GM23338 (cell line): Measurements from ENCODE around the gene DUSP7. TPM values are rescaled to one million over a fixed set of nuclear protein-coding genes. Genes with fewer than 3 reads are reported as not detected.

Source experiments
- ATAC-seq: fragments of 200-7000 bp; cut with Tn5 transposase; 3 replicates; pipeline ENCODE4 v1.9.1; 2020
- DNase-seq: peaks from one replicate; pipeline ENCODE4 v3.0.0-alpha.2; 2015; ENCODE audit warnings: low spot score
- H2AFZ ChIP-seq: fragments of 200-600 bp; sonication (generic); 2 replicates; pipeline ENCODE4 v1.8.0; 2016; ENCODE audit warnings: antibody characterized with exemption, mild to moderate bottlenecking, moderate library complexity
- H3F3A ChIP-seq: fragments of 200-600 bp; sonication (generic); replicated peaks from 2 replicates; pipeline ENCODE4 v1.8.0; 2017; ENCODE audit warnings: antibody characterized with exemption, mixed run types, low read depth
- H3K27ac ChIP-seq: fragments of 200-600 bp; sonication (generic); 2 replicates; pipeline ENCODE4 v1.6.1; 2016; ENCODE audit warnings: low read depth
- H3K27me3 ChIP-seq: fragments of 200-600 bp; sonication (generic); 2 replicates; pipeline ENCODE4 v1.8.0; 2016; ENCODE audit warnings: mild to moderate bottlenecking, mixed run types, moderate library complexity; ENCODE audit not compliant: insufficient read depth
- H3K36me3 ChIP-seq: fragments of 200-600 bp; sonication (generic); 2 replicates; pipeline ENCODE4 v1.8.0; 2016; ENCODE audit warnings: mild to moderate bottlenecking; ENCODE audit not compliant: insufficient read depth
- H3K4me1 ChIP-seq: fragments of 200-600 bp; sonication (generic); 2 replicates; pipeline ENCODE4 v1.8.0; 2016; ENCODE audit warnings: mild to moderate bottlenecking, moderate library complexity; ENCODE audit not compliant: insufficient read depth
- H3K4me2 ChIP-seq: fragments of 200-600 bp; sonication (generic); 2 replicates; pipeline ENCODE4 v1.7.1; 2017; ENCODE audit warnings: mixed run types
- H3K4me3 ChIP-seq: fragments of 200-600 bp; sonication (generic); 2 replicates; pipeline ENCODE4 v1.6.1; 2016; ENCODE audit warnings: mixed run types
- H3K79me2 ChIP-seq: fragments of 200-600 bp; sonication (generic); replicated peaks from 2 replicates; pipeline ENCODE4 v1.8.0; 2017; ENCODE audit warnings: mild to moderate bottlenecking; ENCODE audit not compliant: insufficient read depth
- H3K9me2 ChIP-seq: fragments of 200-600 bp; sonication (generic); 2 replicates; pipeline ENCODE4 v1.8.0; 2017; ENCODE audit not compliant: insufficient read depth
- H4K20me1 ChIP-seq: fragments of 200-600 bp; sonication (generic); replicated peaks from 2 replicates; pipeline ENCODE4 v1.8.0; 2017; ENCODE audit warnings: mild to moderate bottlenecking; ENCODE audit not compliant: insufficient read depth
- H3K27ac Mint-ChIP-seq: 2 replicates; pipeline ENCODE4 v1.8.0; 2020; ENCODE audit warnings: inconsistent platforms, mild to moderate bottlenecking, moderate library complexity, mixed read lengths
- H3K27me3 Mint-ChIP-seq: 3 replicates; pipeline ENCODE4 v1.8.0; 2022; ENCODE audit warnings: low read depth, mild to moderate bottlenecking, moderate library complexity, mixed read lengths, inconsistent platforms; ENCODE audit not compliant: insufficient read depth, poor library complexity
- H3K36me3 Mint-ChIP-seq: 3 replicates; pipeline ENCODE4 v1.8.0; 2021; ENCODE audit warnings: low read depth, mild to moderate bottlenecking, inconsistent platforms, moderate library complexity, mixed read lengths
- H3K4me1 Mint-ChIP-seq: 3 replicates; pipeline ENCODE4 v1.8.0; 2020; ENCODE audit warnings: mild to moderate bottlenecking, inconsistent platforms, mixed read lengths
- H3K4me3 Mint-ChIP-seq: 3 replicates; pipeline ENCODE4 v1.8.0; 2021; ENCODE audit warnings: moderate library complexity, mild to moderate bottlenecking, inconsistent platforms, mixed read lengths
- H3K9me3 Mint-ChIP-seq: 3 replicates; pipeline ENCODE4 v1.8.0; 2020; ENCODE audit warnings: moderate library complexity, mild to moderate bottlenecking, inconsistent platforms, mixed read lengths
- CREB1 ChIP-seq: fragments of 250-450 bp; sonication (Bioruptor Pico); IDR thresholded peaks from 2 replicates; pipeline ENCODE4 v1.5.0; 2020; ENCODE audit warnings: low read depth, mild to moderate bottlenecking, moderate library complexity
- ETS1 ChIP-seq: IDR thresholded peaks from 2 replicates; pipeline ENCODE4 v1.6.1; 2016; ENCODE audit warnings: antibody characterized with exemption
- EZH2 ChIP-seq: fragments of 200-600 bp; sonication (generic); IDR thresholded peaks from one replicate; pipeline ENCODE4 v1.8.0; 2017; ENCODE audit warnings: antibody characterized with exemption, mild to moderate bottlenecking, low read depth; ENCODE audit not compliant: unreplicated experiment
- EZH2phosphoT487 ChIP-seq: fragments of 200-600 bp; sonication (generic); IDR thresholded peaks from one replicate; pipeline ENCODE4 v1.8.1; 2018; ENCODE audit warnings: antibody characterized with exemption; ENCODE audit not compliant: unreplicated experiment
- JUNB ChIP-seq: IDR thresholded peaks from one replicate; pipeline ENCODE4 v1.6.1; 2016; ENCODE audit warnings: antibody characterized with exemption; ENCODE audit not compliant: unreplicated experiment
- NANOG ChIP-seq: IDR thresholded peaks from 2 replicates; pipeline ENCODE4 v1.6.1; 2016; ENCODE audit warnings: antibody characterized with exemption, borderline replicate concordance
- ZNF114 ChIP-seq: fragments of 250-450 bp; sonication (Bioruptor Pico); IDR thresholded peaks from 2 replicates; pipeline ENCODE4 v1.5.0; 2020; ENCODE audit warnings: mild to moderate bottlenecking, moderate library complexity
- ZNF331 ChIP-seq: fragments of 250-450 bp; sonication (Bioruptor Pico); IDR thresholded peaks from 2 replicates; pipeline ENCODE4 v1.5.0; 2020; ENCODE audit warnings: low read depth, mild to moderate bottlenecking, moderate library complexity
- polyA plus RNA-seq: library from polyadenylated mRNA; unstranded; fragments of >200 nt; fragmentation: Nextera tagmentation; extraction: Ambion mirVana; gene quantifications from 2 replicates; pipeline ENCODE4 v1.2.1, GENCODE V29; 2016
- total RNA-seq: library from RNA; depleted of rRNA; stranded (reverse); fragments of >200 nt; shearing (Covaris generic); gene quantifications from 2 replicates; pipeline ENCODE4 v1.2.3, GENCODE V29; 2014
- TF ChIP-seq, protein P1 (sequence below), 2 experiments: fragments of 200-600 bp in 1 of 2; sonication (generic) in 1 of 2; conservative IDR thresholded peaks; 2 replicates each; pipeline versions ENCODE4 v1.5.1 to v1.6.1; 2016 to 2017; ENCODE audit warnings: antibody characterized with exemption in 2 of 2, low read depth in 2 of 2, mild to moderate bottlenecking in 2 of 2, moderate library complexity in 1 of 2
- TF ChIP-seq, protein P2 (sequence below): fragments of 250-450 bp; sonication (Bioruptor Pico); IDR thresholded peaks from 2 replicates; pipeline ENCODE4 v1.5.0; 2020; ENCODE audit warnings: mild to moderate bottlenecking, moderate library complexity

DUSP7 gene
- total and polyA plus RNA-seq, 2 experiments from 2014 or later, result 5.6 to 14.7 TPM

GRCh38 chr3:52068730-52069129, 12.4 kb upstream of the DUSP7 start (continued):
- TF ChIP-seq ETS1 (no peak), JUNB (no peak), EZH2 (no peak), ZNF331 (no peak)
- TF ChIP-seq, protein P1, sequence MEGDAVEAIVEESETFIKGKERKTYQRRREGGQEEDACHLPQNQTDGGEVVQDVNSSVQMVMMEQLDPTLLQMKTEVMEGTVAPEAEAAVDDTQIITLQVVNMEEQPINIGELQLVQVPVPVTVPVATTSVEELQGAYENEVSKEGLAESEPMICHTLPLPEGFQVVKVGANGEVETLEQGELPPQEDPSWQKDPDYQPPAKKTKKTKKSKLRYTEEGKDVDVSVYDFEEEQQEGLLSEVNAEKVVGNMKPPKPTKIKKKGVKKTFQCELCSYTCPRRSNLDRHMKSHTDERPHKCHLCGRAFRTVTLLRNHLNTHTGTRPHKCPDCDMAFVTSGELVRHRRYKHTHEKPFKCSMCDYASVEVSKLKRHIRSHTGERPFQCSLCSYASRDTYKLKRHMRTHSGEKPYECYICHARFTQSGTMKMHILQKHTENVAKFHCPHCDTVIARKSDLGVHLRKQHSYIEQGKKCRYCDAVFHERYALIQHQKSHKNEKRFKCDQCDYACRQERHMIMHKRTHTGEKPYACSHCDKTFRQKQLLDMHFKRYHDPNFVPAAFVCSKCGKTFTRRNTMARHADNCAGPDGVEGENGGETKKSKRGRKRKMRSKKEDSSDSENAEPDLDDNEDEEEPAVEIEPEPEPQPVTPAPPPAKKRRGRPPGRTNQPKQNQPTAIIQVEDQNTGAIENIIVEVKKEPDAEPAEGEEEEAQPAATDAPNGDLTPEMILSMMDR (conservative IDR thresholded peaks at IDR 0.05; ENCODE audit: low read depth in 2 of 2), result no peak

DNA sequence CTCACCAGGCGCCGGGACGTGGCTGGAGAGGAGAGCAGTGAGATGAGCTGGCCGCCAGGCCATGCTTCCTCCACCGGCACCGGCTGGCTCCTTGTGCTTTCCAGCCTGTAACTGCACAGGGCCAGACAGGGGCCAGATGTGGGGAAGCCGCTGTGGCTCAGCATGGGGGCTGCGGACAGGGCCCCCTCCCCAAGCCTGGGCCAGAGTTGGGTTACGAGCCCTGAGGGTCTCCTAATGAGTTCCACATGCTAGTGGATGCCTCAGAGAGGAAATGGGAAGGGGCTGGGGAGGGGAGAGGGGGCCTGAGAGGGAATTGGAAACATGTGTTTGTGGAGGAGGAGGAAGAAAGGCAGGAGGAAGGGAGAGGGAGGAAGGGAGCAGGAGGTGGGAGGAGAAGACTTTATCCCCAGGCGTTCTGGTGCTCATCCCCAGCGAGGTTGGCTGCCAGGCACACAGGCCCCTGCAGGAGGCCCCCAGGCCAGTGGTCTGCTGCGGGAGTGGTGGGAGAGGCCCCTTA, 11.7 kb upstream of the DUSP7 start:
- H3K36me3 Mint-ChIP-seq, result no peaks in the 10 kb centered on the region
- H3F3A ChIP-seq, result no peaks in the 10 kb centered on the region
- H3K4me3 Mint-ChIP-seq, result no peak overlapping the region
- peaks cover 14% of the 10 kb centered on the region for H3K27me3 Mint-ChIP-seq
- H3K27ac Mint-ChIP-seq, result no peak overlapping the region
- no peak overlapping the region for H3K4me2 ChIP-seq
- H3K9me3 Mint-ChIP-seq, result no peaks in the 10 kb centered on the region
- no peak overlapping the region for H3K4me3 ChIP-seq
- no peak overlapping the region for H3K27ac ChIP-seq
- H3K79me2 ChIP-seq, result no peaks in the 10 kb centered on the region
- no peaks in the 10 kb centered on the region for H3K4me1 ChIP-seq
- H4K20me1 ChIP-seq, result no peaks in the 10 kb centered on the region
- no peak overlapping the region for H2AFZ ChIP-seq
- no peak for TF ChIP-seq ETS1
- no peaks in the 10 kb centered on the region for H3K36me3 ChIP-seq
- ATAC-seq (no peak), DNase-seq (no peak)
- no peaks in the 10 kb centered on the region for H3K9me2 ChIP-seq
- no peaks in the 10 kb centered on the region for H3K27me3 ChIP-seq
- no peaks in the 10 kb centered on the region for H3K4me1 Mint-ChIP-seq

- Histone ChIP-seq H3K4me2 (no peak overlapping the region), H3K36me3 (no peaks in the 10 kb centered on the region), H3K9me2 (no peaks in the 10 kb centered on the region), H3K4me1 (no peaks in the 10 kb centered on the region), H3K27me3 (no peaks in the 10 kb centered on the region), H3K79me2 (no peaks in the 10 kb centered on the region), H3K27ac (no peak overlapping the region), H3F3A (no peaks in the 10 kb centered on the region), H3K4me3 (no peak overlapping the region), H4K20me1 (no peaks in the 10 kb centered on the region), H2AFZ (no peak overlapping the region)
- no peak for ATAC-seq
- Mint-ChIP-seq H3K4me3 (no peak overlapping the region), H3K4me1 (no peaks in the 10 kb centered on the region), H3K9me3 (no peaks in the 10 kb centered on the region), H3K27ac (no peak overlapping the region), H3K36me3 (no peaks in the 10 kb centered on the region), H3K27me3 (peaks cover 15% of the 10 kb centered on the region)
- no peak for DNase-seq
- no peak for TF ChIP-seq ZNF114 (CRISPR knock-in tag)
- TF ChIP-seq JUNB, result no peak
- TF ChIP-seq ZNF331, result no peak
- TF ChIP-seq, protein P2, sequence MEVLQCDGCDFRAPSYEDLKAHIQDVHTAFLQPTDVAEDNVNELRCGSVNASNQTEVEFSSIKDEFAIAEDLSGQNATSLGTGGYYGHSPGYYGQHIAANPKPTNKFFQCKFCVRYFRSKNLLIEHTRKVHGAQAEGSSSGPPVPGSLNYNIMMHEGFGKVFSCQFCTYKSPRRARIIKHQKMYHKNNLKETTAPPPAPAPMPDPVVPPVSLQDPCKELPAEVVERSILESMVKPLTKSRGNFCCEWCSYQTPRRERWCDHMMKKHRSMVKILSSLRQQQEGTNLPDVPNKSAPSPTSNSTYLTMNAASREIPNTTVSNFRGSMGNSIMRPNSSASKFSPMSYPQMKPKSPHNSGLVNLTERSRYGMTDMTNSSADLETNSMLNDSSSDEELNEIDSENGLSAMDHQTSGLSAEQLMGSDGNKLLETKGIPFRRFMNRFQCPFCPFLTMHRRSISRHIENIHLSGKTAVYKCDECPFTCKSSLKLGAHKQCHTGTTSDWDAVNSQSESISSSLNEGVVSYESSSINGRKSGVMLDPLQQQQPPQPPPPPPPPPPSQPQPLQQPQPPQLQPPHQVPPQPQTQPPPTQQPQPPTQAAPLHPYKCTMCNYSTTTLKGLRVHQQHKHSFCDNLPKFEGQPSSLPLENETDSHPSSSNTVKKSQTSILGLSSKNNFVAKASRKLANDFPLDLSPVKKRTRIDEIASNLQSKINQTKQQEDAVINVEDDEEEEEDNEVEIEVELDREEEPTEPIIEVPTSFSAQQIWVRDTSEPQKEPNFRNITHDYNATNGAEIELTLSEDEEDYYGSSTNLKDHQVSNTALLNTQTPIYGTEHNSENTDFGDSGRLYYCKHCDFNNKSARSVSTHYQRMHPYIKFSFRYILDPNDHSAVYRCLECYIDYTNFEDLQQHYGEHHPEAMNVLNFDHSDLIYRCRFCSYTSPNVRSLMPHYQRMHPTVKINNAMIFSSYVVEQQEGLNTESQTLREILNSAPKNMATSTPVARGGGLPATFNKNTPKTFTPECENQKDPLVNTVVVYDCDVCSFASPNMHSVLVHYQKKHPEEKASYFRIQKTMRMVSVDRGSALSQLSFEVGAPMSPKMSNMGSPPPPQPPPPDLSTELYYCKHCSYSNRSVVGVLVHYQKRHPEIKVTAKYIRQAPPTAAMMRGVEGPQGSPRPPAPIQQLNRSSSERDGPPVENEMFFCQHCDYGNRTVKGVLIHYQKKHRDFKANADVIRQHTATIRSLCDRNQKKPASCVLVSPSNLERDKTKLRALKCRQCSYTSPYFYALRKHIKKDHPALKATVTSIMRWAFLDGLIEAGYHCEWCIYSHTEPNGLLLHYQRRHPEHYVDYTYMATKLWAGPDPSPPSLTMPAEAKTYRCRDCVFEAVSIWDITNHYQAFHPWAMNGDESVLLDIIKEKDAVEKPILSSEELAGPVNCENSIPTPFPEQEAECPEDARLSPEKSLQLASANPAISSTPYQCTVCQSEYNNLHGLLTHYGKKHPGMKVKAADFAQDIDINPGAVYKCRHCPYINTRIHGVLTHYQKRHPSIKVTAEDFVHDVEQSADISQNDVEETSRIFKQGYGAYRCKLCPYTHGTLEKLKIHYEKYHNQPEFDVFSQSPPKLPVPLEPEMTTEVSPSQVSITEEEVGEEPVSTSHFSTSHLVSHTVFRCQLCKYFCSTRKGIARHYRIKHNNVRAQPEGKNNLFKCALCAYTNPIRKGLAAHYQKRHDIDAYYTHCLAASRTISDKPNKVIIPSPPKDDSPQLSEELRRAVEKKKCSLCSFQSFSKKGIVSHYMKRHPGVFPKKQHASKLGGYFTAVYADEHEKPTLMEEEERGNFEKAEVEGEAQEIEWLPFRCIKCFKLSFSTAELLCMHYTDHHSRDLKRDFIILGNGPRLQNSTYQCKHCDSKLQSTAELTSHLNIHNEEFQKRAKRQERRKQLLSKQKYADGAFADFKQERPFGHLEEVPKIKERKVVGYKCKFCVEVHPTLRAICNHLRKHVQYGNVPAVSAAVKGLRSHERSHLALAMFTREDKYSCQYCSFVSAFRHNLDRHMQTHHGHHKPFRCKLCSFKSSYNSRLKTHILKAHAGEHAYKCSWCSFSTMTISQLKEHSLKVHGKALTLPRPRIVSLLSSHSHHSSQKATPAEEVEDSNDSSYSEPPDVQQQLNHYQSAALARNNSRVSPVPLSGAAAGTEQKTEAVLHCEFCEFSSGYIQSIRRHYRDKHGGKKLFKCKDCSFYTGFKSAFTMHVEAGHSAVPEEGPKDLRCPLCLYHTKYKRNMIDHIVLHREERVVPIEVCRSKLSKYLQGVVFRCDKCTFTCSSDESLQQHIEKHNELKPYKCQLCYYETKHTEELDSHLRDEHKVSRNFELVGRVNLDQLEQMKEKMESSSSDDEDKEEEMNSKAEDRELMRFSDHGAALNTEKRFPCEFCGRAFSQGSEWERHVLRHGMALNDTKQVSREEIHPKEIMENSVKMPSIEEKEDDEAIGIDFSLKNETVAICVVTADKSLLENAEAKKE (CRISPR knock-in tag), result no peak
- TF ChIP-seq EZH2phosphoT487, result no peak
- TF ChIP-seq NANOG, result no peak
- no peak for TF ChIP-seq CREB1 (CRISPR knock-in tag)
Measured at GRCh38 chr3:52067526-52067925, 11.2 kb upstream of the DUSP7 start.
